ENCODE measurements around the gene IGLL5. TPM values are rescaled to one million over a fixed set of nuclear protein-coding genes. Genes with fewer than 3 reads are reported as not detected.

Gene IGLL5
- polyA plus RNA-seq: not detected in 2 replicates

GRCh38 chr22:22887621-22888503 lies at the start of gene IGLL5:
Gene IGLL5 (plus strand): TSS chr22:22887816. CDS start chr22:22888054, 238 bp downstream.

Other genes with a start within 250 kb of the IGLL5 start
- not detected in 2 replicates for gene GGTLC2, start 243.2 kb upstream of the IGLL5 start, polyA plus RNA-seq
- 24.5 and 27.3 TPM in 2 replicates for gene GNAZ, start 182.7 kb downstream of the IGLL5 start, polyA plus RNA-seq